D721Med (cell line): ENCODE data around the gene SH3RF3.

ENCODE experiments used
- DNase-seq: peaks from one replicate; pipeline ENCODE4 v3.0.0; 2011; ENCODE audit warnings: low spot score; ENCODE audit not compliant: insufficient read length
- FAIRE-seq: peaks from 2 replicates; lab custom pipeline; 2011; peaks lifted over from hg19 to GRCh38; lab: Jason Lieb, UNC
- CTCF ChIP-seq: IDR thresholded peaks from 2 replicates; pipeline ENCODE4 v1.5.1; 2012; ENCODE audit warnings: mild to moderate bottlenecking, control low read depth; ENCODE audit not compliant: insufficient read depth; ENCODE audit errors: missing control alignments

SH3RF3 gene

DNA sequence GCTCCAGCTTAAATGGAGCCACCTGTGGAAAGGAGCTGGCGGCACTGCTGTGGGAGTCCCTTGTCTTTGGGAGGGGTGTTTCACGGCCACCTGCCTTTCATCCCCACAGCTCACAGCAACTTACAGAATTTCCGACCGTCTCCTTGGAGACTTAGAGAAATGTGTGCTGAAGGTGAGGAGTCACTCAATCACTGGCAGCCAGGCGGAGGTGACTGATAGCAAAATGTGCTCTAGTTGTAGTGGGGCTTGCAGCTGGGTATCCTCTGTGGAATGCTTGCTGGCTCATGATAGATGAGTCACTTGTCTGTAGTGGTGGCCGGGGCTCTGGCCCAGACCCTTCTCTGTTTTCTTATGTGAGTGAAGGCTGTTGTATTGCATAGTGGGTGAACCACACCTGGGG, 110.7 kb downstream of the SH3RF3 start:
- FAIRE-seq (no peak), DNase-seq (no peak)
- TF ChIP-seq CTCF, result no peak

DNA sequence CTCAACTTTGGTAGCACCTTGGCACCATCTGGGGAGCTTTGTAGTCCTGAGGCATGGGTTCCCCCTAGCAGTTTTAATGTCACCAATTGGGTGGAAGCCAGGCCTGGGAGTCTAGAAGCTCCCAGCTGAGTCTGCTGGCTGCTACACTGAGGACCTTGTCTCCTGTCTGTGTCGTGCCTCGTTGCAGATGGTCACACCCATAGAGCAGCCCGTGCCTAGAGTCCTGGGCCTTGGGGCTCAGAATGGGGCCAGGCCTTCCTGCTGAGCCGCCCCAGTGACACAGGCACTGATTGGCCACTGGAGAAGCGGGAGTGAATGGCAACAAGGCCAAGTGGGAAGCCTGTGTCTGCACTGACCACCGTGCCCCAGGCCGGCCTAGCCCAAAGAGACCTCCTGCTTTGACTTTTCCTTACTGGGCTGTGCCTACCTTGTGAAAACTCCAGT, 113.2 kb downstream of the SH3RF3 start:
- no peak for FAIRE-seq
- no peak for DNase-seq
- no peak for TF ChIP-seq CTCF

DNA sequence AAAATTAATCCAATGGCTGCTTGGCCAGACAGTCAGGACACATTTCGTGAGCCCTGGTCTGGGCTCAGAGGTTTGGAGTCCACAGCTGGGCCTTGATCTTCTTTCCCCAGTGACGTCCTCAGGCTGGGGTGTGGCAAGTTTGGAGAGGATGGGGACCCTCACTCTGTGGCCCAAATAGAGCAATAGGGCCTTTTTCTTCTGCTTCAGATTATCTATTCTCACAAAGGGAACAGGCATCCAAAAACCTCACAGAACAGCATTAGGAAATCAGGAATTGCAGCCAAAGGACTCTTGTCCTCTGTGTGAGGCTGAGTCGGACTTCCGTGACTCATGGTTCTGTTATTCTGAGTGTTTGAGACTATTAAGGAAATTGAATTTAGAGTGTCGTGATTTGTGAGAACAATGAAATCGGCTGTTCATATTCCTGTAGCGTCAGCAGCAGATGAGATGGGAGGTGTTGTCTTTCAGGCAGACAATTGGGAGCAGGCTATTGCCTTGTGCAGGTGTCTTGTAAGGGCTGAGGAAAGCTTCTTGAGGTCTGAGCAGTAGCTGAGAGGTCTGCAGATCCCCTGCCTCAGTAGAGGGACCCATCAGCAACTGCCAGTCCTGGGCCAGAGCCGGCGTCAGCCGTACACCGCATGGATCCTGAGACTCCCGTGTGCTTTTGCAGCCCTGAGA, 113.8 kb downstream of the SH3RF3 start:
- TF ChIP-seq CTCF, result no peak
- FAIRE-seq, result no peak
- DNase-seq, result no peak

DNA sequence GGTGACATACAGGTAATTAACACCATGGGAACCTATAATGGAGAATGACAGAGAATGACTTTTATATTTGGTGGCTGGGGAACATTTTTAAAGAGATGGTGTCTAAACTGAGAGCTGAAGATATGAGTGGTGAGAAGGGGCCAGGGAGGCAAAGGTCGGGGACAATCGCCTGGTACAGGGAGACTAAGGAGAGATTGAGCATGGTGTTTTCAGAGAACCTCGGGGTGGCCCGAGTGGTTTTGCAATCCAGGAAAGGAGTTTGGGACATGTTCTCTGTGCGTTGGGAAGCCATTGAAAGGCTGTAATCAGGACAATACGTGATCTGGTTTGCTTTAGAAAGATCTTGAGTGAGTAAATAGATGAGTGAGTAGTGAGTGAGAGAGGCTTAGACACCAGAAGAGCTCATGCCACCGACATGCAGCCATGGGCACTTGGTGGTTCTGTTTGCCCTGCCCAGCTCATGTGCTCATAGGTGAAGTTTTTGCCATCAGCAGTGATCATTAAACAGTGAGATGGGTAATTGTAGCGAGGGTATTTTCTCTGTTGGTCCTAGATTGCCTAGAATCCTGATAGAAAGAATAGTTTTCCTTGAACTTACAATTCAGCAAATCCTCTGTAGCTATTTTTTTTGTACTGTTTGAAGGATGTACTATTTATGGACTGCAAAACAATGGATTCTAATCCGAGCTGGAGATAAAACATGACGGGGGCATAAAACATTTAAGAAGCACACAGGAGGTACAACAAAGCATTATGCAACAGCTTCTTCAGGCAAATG, 114.7 kb downstream of the SH3RF3 start:
- TF ChIP-seq CTCF, result no peak
- FAIRE-seq (no peak), DNase-seq (no peak)

DNA sequence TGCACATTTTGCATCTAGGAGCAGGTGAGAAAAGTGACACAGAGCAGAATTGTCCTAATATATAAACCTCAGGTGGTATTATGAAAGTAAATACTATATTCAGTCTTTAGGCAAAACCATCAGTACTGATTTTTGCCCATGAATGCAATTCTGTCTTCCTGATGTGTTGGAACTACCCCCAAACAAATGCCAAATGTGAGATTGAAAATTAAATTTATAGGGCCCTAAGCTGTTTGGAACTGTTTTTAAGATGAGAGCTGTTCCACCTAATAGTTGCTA, 115.2 kb downstream of the SH3RF3 start:
- no peak for TF ChIP-seq CTCF
- FAIRE-seq (no peak), DNase-seq (no peak)

GRCh38 chr2:109244750-109245382, 115.9 kb downstream of the SH3RF3 start:
- DNase-seq (no peak), FAIRE-seq (no peak)
- TF ChIP-seq CTCF, result no peak

GRCh38 chr2:109246176-109246575, 117.2 kb downstream of the SH3RF3 start:
- DNase-seq (no peak), FAIRE-seq (no peak)
- TF ChIP-seq CTCF, result no peak
